NCI-H187 (cell line): ENCODE data around the gene SPEN.
"Not testable (repeated sequence)": the region's sequence is repeated elsewhere in the genome, so short reads cannot be mapped to it uniquely, and the experiment has no call there.

Source experiments
- DNase-seq, 2 experiments: peaks; one replicate each; lab custom pipeline; 2025; lab: John Stamatoyannopoulos, UW

Gene SPEN

GRCh38 chr1:15852828-15853302, 5.4 kb downstream of the SPEN start:
- DNase-seq: no peak

DNA sequence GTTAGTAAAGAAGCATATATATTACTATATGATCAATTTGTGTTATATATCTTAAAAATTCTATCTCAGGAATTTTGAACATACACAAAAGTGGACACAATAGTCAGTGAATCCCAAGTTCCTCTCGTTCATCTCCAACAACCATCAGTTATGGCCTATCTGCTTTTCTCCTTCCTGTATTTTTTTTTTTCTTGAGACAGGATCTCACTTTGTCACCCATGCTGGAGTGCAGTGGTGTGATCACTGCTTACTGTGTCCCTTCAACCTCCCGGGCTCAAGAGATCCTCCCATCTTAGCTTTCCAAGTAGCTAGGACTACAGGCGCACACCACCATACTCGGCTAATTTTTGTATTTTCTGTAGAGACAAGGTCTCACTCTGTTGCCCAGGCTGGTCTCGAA, 9.4 kb downstream of the SPEN start:
- DNase-seq: no peak

GRCh38 chr1:15858069-15858670, 10.7 kb downstream of the SPEN start:
- no peak for DNase-seq

- DNase-seq: no peak
Measured at GRCh38 chr1:15858672-15859372, 11.3 kb downstream of the SPEN start.

- DNase-seq: no peak
Measured at GRCh38 chr1:15863156-15863901, 15.8 kb downstream of the SPEN start.

- DNase-seq: no peak
Measured at GRCh38 chr1:15866721-15867201, 19.3 kb downstream of the SPEN start.

DNA sequence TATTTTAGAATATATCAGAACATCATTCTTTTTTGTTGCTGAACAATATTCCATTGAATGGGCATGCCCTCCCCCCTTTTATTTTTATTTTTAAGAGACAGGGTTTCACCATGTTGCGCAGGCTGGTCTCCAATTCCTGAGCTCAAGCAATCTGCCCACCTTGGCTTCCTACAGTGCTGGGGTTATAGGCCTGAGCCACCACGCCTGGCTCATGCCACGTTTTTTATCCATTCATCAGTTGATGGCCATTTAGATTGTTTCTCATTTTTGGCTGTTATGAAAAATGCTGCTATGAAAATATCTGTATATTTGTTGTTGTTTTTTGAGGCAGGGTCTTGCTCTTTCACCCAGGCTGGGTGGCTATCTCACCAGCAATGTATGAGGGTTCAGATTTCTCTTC, 19.8 kb downstream of the SPEN start:
- DNase-seq: no peak

- no peak for DNase-seq
Measured at GRCh38 chr1:15869413-15869812, 21.9 kb downstream of the SPEN start.

DNA sequence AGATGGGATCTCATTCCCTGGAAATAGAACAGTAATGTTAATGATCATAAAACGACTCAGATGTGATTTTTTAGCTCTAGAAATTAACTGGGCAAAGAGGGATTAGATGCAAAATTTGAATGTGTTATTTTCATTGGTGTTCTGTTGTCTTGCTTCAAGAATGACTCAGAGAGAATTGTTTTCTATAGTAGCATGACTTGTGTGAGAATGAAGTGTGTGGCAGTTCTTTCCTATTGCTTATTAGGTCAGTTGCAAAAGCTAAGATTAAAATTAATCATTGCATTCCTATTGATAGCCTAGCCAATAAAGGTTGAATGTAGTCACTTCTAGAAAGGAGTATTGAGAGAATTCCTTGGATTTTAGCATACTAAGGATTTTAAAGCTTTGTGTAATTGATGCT, 22.9 kb downstream of the SPEN start:
- DNase-seq: no peak

DNA sequence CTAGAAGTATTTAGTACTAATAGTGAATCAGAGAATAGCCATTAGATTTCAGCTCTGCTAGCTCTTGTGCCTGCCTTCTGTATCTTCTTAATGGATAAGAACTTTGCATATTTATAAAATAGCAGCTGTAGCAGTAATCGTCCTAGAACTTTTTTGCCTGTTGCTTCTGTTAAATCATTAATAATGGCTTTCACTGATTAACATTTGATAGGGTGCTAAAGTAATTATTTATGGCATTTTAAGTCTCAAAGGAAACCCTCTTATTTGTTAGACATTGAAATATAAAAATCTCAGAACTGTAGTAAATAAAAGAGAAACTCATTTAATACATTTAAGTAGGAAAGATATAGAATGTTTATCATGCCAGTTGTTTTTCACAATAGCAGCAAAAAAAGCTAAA, 27.0 kb downstream of the SPEN start:
- no peak for DNase-seq

- no peak for DNase-seq
Measured at GRCh38 chr1:15876357-15877055, 29.0 kb downstream of the SPEN start.

- no peak for DNase-seq
Measured at GRCh38 chr1:15881961-15882360, 34.5 kb downstream of the SPEN start.

DNA sequence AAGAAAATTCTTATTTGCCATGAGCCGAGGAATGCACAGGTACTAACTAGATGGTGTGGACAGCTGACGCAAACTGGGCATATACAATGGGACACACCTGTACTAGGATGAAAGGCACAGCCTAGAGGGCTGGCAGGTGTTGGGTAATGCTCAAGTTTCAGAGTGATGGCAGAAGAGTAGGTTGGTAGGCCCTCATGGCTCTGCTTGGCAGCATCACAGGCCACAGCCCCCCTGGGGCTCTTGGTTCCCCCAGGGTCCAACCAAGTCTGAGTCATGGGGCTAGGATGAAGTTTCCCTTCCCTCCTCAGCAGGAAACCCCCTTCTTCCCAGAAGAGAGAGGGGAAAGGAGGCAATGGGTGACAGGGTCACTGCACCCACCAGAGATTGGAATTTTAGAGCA, 35.2 kb downstream of the SPEN start:
- DNase-seq: no peak

DNA sequence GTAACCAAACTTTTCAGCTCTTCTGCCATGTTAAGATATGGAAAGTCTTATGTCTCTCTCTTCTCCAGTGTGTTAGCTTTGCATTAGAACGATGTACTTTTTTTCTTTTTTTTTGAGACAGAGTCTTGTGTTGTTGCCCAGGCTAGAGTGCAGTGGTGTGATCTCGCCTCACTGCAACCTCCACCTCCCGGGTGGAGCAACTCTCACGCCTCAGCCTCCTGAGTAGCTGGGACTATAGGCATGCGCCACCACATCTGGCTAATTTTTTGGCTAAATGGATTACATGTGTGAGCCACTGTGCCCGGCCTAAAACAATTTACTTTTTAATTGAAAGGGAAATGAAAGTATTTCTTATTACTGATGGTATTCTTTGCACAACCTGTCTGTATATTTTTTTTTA, 35.8 kb downstream of the SPEN start:
- no peak for DNase-seq

DNA sequence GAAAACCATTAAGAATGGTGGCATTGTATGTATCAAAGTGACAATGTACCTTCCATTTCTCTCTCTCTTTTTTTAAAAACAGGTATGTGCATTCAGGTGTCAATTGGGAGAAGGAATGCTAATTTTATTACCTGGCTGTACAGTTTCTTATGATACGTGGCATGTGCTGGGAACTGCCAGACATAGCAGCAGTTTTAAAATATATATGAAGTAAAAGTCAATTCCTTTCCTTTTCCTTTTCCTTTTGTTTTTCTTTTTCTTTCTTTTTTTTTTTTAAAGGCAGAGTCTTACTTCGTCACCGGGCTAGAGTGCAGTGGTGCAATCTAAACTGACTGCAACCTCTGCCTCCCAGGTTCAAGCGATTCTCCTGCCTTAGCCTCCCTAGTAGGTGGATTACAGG, 37.0 kb downstream of the SPEN start:
- no peak for DNase-seq

DNA sequence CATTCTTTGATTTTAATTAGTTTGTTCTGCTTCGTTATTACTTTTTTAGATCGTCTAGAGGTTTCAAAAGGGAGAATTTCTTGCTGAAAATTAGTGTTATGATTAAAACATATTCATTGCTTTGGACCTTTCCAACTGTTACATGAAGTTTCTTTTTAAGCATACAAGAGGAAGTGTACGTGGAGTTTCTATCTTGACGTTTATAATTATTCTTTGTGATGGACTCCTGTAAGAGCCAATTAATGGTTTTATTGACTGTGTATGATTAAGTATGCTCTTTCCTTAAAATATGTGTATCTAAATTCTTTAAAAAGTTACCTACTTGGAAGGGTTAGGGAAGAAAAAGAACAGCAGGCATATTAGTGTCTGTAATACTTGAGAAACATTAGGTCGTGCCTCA, 37.8 kb downstream of the SPEN start:
- DNase-seq: no peak

- DNase-seq: peak; percentile 16 to 76
Measured at GRCh38 chr1:15885701-15886610, 38.4 kb downstream of the SPEN start.

DNA sequence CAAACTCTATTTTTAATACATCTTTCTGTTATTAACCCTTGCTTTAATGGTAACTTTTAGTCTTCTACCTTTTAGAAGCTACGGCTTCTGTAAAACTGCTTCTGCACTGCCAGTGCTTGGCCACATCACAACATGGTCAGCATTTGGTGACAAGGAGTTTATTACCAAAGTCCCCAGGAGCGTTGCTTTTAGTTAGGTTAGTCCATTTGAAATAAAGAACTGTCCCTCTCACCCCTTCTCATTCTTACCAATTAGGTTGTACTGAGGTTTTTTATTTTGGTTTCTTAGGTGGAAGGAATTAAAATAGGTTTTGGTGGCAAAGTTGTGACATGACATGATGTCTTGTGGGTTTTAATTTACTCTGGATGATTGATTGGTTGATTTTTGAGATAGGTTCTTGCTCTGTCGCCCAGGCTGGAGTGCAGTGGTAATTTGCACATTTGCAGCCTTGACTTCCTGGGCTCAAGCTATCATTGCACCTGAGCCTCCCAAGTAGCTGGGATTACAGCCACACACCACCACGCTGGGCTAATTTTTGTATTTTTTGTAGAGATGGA, 39.2 kb downstream of the SPEN start:
- no peak for DNase-seq

DNA sequence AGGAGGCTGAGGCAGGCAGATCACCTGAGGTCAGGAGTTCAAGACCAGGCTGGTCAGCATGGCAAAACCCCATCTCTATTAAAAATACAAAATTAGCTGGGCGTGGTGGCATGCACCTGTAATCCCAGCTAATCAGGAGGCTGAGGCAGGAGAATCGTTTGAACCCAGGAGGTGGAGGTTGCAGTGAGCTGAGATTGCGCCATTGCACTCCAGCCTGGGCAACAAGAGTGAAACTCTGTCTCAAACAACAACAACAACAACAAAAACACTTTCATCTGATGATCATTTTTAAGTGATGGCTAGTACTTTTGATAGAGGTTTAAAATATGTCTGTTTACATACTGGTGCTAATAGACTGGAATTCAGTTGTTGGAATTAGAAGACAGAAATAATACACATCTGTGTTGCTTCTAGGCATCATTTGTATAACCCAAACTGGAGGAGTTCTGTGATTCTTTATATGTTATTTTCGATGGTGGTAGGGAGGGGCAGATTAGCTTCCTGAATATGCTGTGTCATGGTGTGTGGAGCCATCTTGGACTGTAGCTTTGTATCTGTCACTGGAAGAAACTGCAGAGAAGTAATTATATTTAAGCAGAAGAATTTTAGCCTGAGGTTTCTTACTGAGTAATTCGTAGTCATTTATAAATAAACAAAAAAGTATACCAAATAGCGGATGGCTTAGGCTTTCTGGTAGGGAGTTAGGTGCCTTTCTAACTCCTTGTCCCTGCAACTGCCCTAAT, 45.5 kb downstream of the SPEN start:
- not testable (repeated sequence) for DNase-seq

- no peak for DNase-seq
Measured at GRCh38 chr1:15895233-15895632, 47.7 kb downstream of the SPEN start.
